HG02798 (cell line): ENCODE data around the gene ME2.
"Not testable (repeated sequence)": the region's sequence is repeated elsewhere in the genome, so short reads cannot be mapped to it uniquely, and the experiment has no call there.

Experiments used
- ATAC-seq: cut with Tn5 transposase; IDR thresholded peaks from one replicate; pipeline ENCODE4 v1.9.1; 2021; ENCODE audit warnings: mild to moderate bottlenecking; ENCODE audit not compliant: unreplicated experiment, poor library complexity

ME2 gene

DNA sequence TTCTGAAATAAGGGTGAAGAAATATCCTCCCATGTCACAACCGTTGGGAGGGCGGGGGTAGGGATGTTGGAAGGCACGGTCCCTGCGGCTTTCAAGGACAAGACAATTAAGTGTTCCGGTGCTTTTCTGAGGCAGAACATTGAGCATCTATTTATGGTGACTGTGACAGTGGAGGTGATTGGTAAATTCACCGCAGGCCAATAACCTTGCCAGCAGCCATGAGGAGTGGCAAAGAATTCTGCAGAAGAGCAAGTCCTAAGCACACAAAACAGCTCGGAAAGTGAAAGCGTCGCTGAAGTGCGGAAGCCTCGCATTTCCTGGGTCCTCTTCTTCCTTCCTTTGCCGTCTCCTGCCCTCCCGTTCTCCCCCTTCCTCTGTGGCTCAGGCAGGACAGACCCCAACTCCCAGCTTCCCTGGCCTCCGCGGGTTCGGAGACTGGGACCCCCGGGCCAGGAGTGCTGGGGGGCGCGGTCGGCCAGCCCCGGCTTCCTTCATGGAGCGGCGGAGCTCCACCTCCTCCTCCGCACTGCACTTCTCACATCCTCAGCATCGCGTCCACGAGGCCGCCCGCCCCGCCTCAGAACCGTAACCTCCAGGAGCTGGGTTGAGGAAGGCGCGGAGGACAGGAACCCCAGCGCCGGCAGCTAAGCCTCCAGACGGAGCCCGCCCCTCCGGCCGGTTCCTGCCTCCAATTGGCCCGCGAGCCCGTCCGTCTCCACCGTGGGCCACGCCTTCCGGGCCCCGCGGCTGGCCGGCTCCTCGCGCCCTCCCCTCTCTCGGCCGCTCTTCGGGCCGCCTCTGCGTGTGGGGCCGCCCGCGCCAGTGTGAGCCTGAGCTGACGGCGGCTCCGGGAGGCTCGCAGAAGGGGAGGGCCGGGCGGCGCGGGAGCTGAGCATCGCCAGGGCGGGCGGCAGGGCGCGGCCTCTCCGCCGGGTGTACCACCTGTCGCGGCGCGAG lies at the start of gene ME2:
TSS of gene ME2 (plus strand) at position 774 of the 957 bp plus-strand sequence. CDS start 16,703 bp downstream, outside the sequence.
- ATAC-seq, result peak; percentile 96

DNA sequence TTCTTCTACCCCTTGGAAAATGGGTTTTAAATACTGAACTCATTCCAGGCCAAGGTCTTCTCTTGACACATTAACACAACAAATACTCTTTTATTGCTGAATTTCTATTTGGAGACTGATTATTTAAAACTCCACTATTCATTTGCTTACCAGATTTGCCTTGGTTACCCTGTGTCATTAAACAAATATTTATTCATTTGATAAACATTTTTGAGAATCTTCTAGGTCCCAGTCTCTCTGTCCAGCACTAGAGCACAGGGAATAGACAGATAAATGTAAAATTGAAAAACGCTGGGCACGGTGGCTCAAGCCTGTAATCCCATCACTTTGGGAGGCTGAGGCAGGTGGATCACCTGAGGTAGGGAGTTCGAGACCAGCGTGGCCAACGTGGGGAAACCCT lies 49.3 kb upstream of the ME2 start:
- no peak for ATAC-seq

DNA sequence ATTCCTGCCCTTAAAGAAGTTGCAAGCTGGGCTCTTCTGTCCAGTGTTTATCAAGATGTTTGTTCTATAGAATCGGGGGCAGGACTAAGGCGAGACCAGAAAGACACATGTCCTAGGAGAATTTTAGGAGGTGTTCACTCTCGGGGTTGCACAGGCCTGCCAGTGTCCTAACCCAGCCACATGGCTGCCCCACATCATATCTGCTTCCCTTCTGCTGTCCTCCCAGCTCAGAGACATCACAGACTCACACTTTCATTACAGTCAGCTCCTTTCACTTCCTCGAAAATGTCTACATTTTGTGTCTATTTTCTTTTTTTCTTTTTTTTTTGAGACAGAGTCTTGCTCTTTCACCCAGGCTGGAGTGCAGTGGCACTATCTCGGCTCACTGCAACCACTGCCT lies 48.4 kb upstream of the ME2 start:
- peak; percentile 64 for ATAC-seq

DNA sequence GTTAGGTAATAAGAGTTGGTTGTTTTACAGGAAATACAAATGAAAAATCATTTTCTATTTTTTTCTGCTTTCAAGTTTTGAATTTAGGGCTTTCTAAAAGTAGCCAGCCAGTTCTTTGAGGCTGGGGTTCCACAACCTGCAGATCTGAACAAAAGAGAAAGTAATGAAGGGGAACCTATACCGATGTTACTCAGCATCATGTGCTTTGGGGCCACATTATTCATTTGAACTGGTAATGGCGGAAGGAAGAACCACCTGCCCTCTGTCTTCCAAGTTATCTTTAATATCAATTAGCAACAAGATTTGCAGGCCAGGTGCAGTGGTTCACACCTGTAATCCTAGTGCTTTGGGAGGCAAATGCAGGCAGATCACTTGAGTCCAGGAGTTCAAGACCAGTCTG lies 46.2 kb upstream of the ME2 start:
- ATAC-seq, result peak; percentile 64

DNA sequence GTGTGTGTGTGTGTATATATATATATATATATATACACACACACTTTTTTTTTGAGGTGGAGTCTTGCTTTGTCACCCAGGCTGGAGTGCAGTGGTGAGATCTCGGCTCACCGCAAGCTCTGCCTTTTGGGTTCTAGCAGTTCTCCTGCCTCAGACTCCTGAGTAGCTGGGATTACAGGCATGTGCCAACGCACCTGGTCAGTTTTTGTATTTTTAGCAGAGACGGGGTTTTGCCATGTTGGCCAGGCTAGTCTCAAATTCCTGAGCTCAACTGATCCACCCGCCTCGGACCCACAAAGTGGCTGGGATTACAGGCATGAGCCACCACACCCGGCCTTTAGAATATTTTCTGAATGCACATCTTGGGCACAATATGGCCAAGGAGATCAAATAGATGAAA lies 45.4 kb upstream of the ME2 start:
- not testable (repeated sequence) for ATAC-seq

DNA sequence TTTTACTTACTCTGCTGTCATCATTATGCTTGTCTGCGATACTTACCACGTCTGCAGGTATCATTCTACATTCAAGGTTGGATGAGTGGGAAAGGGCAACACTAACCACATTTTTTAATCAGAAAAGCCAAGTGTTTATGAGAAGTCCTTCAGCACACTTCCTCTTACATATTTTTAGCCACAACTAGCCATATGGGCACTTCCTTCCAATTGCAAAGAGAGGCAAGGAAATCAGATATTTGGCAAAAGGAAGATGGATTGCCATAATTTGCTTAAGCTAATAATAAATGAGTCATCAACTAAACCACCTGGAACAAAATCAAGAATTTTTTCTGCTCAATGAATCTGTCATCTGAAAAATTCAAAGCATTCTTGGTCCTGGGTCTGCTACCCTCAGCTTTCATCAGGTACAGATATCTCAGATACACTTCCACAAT lies 42.4 kb upstream of the ME2 start:
- ATAC-seq, result no peak

DNA sequence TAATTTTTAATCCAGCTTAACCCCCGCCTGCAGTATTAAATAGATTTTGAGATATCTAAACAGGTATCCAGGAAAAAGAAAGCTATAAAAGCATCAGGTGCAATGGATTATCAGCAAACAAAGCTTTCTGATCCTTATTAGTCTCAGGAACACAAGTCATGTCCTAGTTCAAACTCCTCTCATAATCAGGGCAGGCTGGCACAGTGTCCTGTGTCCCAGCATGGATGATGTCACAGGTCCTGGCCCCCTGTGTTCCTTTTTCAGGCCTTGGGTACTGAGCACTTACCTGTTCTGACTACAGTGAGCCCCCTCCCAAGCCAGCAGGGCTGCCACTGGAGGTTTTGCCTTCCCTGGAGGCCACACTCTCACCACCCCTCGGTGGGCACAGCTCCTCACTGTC lies 39.6 kb upstream of the ME2 start:
- no peak for ATAC-seq

DNA sequence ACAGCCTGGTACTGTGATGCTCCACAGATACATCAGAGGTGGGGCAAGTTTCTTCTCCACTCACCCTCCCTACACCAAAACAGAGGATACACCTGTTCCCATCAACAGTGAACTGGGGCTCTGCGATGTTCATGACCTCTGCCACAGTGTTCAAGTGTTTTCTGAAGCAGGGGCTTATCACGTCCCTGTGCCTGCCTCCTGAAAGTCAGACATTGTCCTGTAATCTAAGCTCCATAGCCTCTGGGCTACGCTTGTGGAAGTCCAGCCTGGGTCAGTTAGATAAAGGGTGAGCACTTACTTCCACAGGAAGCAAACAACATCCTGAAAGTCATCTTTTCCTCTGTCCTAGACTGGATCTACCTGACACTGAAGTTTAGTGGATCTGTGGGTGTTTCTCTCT lies 38.9 kb upstream of the ME2 start:
- ATAC-seq, result no peak

DNA sequence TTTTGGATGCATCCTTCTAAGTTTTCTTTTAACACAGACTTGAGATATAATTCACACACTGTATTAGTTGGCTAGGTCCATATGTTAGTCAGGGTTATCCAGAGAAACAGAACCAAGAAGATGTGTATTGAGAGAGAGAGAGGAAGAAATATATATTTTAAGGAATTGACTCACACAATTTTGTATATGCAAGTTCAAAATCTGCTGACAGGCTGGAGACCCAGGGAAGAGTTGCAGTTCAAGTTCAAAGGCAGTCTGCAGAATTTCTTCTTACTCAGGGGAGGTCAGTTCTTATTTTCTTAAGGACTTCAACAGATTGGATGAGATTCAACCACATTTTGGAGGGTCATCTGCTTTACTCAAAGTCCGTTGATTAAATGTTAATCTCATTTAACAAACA lies 36.1 kb upstream of the ME2 start:
- no peak for ATAC-seq

DNA sequence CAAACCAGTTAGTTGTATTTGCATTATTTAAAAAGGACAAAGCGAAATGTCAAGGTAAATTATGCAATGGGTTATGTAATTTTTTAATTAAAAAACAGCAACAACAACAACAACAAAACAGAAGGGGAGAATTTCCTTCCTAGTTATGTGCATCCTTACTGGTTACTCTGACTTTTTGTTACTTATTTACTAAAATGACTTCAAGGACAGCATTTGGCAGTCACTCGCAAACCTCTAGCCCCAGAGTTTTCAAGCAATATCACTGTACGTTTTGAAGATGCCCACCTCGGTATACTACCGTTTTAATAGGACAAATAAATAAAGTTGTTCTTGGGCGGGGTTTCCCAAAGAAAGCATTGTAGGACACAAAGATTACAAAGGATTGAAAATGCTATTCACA lies 34.4 kb upstream of the ME2 start:
- ATAC-seq, result no peak

DNA sequence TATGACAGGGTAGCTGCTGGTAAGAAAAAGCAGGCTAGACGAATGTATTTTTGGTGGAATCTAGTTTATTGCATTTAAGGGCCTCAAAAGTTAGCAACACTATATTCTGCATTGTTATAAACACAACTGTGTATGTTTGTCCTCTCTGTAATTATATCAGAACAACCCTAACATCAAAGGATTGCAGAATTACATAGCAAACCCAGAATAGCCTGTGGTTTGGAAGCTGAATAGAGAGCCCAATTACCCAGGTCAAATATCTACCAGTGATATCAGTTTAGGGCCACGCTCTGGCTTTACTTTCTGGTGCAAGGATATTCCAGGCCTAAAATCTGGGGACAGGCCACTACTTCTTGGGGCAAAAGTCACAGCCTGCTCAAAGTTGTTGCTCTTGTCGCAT lies 34.0 kb upstream of the ME2 start:
- no peak for ATAC-seq

DNA sequence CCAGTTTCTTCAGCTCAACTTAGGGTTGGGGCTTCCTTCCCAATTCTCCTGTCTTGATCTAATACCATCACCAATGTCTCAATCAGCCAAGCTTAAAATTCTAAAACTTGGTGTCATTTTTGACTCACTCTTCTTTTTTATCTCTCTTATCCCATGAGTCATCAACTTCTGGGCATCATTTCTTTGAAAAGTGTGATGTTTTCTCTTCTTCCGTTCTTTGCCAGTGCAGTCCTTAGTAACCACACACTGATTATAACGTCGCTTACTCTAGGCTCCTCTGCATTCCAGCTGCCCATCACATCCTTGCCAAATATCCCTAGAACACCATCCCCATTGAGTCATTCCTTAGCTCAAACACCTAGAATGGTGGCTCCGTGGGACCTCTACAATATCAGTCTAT lies 31.7 kb upstream of the ME2 start:
- ATAC-seq, result no peak

DNA sequence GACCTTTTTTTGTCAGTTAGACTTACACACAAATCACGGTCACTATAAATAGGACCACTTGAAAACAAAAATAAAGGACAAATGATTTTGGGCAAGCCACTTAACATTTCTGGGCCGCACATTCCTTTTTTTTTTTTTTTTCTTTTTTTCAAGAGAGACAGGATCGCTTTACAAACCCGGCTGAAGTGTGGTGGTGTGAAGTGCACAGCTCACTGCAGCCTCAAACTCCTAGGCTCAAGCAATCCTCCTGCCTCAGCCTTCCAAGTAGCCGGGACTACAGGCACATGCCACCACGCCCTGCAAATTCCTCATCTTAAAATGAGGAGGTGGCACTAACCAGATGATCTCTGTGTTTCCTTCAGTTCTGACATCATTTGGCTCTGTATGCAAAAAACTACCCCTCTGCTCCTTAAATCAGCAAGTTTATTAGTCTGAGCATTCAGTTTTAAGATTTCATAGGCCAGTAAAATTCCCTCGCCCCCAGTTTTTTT lies 30.8 kb upstream of the ME2 start:
- ATAC-seq, result no peak

DNA sequence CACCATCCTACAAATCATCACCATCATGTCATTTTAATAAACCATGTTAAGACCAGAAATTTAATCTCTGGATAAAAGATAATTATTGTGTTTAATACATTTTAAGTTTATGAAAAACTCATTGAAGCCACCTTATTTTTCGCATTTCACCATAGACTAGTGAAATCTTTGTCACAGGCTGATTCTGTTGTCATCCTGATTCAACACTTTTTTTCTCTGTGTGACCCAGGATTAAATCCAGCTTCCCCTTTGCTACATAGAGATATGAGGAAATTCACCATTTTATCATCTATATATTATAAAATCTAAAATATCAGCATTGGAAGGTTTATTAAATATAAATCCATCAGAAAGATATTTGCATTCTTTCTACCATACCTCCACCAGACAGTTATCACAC lies 29.9 kb upstream of the ME2 start:
- ATAC-seq, result no peak

DNA sequence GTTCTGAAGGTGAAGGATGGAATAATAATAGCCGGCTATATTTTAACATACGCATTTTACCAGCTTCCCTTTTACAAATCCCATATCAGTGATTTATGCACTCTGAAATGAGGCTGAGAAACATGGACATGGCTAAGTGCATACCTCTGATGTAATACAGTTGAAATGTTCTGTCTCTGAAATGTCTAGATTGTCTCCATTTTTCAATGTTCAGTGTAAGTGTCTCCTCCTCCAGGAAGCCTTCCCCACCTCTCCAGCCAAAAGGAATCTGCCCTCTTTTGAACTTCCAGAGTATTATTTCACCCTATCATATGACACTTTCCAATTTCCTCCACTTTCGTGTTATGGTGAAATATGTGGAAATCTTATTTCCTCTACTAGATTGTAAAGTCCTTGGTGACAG lies 29.5 kb upstream of the ME2 start:
- no peak for ATAC-seq

DNA sequence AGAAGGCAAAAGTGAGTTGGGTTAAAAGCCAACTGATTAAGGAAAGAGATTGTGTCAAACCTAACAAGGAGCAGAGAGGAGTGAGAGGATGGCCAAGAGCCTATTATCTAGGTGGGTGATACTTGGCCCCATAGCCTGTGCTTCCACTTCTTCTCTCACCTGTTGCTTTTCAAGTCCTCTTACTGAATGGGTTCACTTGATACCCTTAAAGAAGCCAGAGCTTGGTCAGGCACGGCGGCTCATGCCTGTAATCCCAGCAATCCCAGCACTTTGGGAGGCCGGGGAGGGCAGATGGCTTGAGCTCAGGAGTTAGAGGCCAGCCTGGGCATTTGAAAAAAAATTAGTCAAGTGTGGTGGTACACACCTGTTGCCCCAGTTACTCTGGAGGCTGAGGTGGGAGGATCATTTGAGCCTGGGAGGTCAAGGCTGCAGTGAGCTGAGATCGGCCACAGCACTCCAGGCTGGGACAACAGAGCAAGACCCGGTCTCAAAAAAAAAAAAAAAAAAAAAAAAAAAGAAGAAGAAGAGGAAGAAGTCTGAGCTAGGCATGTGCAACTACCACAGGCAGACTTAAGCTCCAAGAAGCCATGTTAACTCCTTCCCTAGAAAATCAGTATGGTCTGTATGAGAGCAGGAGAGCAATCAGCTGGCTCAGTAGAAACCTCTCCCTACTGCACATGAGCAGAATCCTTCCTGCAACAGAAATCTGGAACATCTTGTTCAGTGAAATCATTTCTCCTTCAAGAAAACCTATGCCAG lies 28.4 kb upstream of the ME2 start:
- no peak for ATAC-seq

DNA sequence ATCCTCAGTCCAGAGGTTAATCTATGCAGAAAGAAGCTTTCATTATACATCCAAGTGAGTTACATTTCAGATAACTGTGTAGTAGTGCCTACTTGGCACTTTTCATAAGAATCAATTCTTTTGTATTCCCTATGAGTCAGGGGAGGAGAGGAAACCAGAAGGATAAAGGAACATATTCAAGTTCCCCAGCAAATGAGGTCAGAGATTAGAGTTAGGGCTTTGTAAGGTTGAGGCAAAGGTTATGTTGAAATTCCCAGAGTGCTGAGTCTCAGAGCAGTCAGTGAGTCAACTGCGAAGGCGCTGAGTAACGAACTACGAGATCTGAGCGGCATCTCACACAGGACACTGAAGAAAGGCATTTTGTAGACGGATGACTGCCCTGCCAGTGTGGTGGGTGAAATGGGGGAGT lies 25.1 kb upstream of the ME2 start:
- no peak for ATAC-seq

DNA sequence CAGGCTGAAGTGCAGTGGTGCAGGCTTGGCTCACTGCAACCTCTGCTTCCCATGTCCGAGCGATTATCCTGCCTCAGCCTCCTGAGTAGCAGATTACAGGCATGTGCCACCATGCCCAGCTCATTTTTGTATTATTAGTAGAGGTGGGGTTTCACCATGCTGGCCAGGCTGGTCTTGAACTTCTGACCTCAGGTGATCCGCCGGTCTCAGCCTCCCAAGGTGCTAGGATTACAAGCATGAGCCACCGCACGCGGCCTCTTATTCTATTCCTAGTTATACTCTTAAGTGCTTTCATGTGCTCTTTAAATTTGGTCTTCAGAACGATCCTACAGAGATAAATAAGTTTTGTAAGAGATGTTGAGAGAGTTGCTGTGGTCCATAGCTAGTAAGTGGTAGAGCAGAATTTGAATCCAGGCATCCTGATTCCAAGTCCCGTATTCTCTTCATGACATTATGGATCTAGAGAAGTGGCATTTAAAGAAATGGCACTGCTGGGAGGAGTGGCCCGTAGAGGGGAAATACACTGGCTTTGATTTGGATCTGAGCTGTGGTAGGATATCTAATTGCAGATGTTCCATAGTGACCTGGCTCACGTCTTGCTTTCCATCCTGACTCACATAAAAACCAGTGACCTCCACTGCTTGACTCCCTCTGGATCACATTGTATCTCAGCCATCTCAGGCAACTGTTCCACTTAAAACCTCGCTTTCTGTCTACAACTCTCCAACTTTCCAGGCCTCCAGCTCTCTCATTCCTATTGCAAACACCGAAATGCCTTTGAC lies 22.8 kb upstream of the ME2 start:
- ATAC-seq, result no peak

DNA sequence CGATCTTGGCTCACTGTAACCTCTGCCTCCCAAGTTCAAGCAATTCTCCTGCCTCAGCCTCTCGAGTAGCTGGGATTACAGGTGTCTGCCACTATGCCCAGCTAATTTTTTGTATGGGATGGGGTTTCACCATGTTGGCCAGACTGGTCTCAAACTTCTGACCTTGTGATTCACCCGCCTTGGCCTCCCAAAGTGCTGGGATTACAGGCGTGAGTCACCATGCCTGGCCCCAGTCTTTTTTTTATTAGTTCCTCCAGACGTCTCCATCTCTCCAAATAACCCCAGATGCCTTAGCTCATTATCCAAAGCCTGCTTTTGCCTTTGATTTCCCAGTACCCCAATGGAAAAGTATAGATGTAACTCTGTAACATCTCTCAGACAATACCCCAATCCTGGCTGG lies 21.8 kb upstream of the ME2 start:
- ATAC-seq, result not testable (repeated sequence)

DNA sequence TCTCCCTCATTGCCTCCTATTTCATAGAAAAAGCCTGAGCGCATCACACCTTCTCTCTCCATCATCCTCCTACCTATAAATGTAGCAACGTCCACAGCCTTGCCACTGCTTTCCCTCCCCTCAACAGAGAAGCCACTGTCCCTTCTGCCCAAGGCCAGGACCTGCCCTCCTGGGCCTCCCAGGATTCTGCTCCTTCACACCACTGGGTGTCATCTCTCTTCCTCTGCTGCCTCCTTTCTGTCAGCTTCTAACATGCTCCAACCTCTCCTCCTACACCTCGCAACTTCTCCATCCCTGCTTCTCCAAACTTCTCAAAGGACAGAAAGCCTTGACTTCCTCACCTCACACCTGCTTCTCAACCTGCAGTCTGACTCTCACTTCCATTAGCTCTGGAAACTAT lies 21.2 kb upstream of the ME2 start:
- no peak for ATAC-seq
